Upper lobe of right lung (tissue), 1 donor: Measurements from ENCODE around the gene MPPED1. TPM values are rescaled to one million over a fixed set of nuclear protein-coding genes. Genes with fewer than 3 reads are reported as not detected.

Experiments used
- ATAC-seq: fragments of 200-7000 bp; cut with Tn5 transposase; one replicate; pipeline ENCODE4 v1.9.1; 2020; ENCODE audit warnings: mild to moderate bottlenecking, moderate library complexity
- DNase-seq: peaks from one replicate; pipeline ENCODE4 v3.0.0-alpha.2; 2020
- H3K27ac ChIP-seq: fragments of 200-600 bp; one replicate; pipeline ENCODE4 v1.8.0; 2022
- H3K27me3 ChIP-seq: fragments of 200-600 bp; one replicate; pipeline ENCODE4 v1.8.0; 2022; ENCODE audit warnings: mild to moderate bottlenecking
- H3K36me3 ChIP-seq: fragments of 200-600 bp; one replicate; pipeline ENCODE4 v1.8.0; 2022
- H3K4me1 ChIP-seq: fragments of 200-600 bp; one replicate; pipeline ENCODE4 v1.8.0; 2022
- H3K4me3 ChIP-seq: fragments of 200-600 bp; one replicate; pipeline ENCODE4 v1.8.0; 2022; ENCODE audit warnings: mild to moderate bottlenecking
- H3K9me3 ChIP-seq: fragments of 200-600 bp; one replicate; pipeline ENCODE4 v1.8.0; 2022
- intact Hi-C: fragments of 100-400 bp; cut with DNase I; formaldehyde crosslinking; loops from one replicate; pipeline ENCODE4 v1.11.0; 2022
- total RNA-seq: library from RNA; stranded (reverse); fragmentation: NEBNext Ultra II Directional; extraction: Animal tissue kit (Norgen Biotek cat#: 25700); gene quantifications from one replicate; pipeline ENCODE4 v1.2.1, GENCODE V29; 2021
- TF ChIP-seq, protein P1 (sequence below): fragments of 200-600 bp; IDR thresholded peaks from one replicate; pipeline ENCODE4 v1.8.0; 2022; ENCODE audit warnings: antibody characterized with exemption
- donor health status: DM: no; HTN: yes; CAD: no; lungs with severe emphysema.

Gene MPPED1
- total RNA-seq, 1 donor from 2014 or later, result not detected

GRCh38 chr22:43447380-43447779 lies 35.6 kb downstream of the MPPED1 start:
- TF ChIP-seq, protein P1, sequence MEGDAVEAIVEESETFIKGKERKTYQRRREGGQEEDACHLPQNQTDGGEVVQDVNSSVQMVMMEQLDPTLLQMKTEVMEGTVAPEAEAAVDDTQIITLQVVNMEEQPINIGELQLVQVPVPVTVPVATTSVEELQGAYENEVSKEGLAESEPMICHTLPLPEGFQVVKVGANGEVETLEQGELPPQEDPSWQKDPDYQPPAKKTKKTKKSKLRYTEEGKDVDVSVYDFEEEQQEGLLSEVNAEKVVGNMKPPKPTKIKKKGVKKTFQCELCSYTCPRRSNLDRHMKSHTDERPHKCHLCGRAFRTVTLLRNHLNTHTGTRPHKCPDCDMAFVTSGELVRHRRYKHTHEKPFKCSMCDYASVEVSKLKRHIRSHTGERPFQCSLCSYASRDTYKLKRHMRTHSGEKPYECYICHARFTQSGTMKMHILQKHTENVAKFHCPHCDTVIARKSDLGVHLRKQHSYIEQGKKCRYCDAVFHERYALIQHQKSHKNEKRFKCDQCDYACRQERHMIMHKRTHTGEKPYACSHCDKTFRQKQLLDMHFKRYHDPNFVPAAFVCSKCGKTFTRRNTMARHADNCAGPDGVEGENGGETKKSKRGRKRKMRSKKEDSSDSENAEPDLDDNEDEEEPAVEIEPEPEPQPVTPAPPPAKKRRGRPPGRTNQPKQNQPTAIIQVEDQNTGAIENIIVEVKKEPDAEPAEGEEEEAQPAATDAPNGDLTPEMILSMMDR, result no peak
- DNase-seq (peak; percentile 6), ATAC-seq (no peak)
- Histone ChIP-seq H3K9me3 (no peaks in the 10 kb centered on the region), H3K4me3 (no peak overlapping the region), H3K27me3 (peaks cover 7% of the 10 kb centered on the region), H3K27ac (no peak overlapping the region), H3K4me1 (no peaks in the 10 kb centered on the region), H3K36me3 (no peaks in the 10 kb centered on the region)
- intact Hi-C loops, result no loop called here

DNA sequence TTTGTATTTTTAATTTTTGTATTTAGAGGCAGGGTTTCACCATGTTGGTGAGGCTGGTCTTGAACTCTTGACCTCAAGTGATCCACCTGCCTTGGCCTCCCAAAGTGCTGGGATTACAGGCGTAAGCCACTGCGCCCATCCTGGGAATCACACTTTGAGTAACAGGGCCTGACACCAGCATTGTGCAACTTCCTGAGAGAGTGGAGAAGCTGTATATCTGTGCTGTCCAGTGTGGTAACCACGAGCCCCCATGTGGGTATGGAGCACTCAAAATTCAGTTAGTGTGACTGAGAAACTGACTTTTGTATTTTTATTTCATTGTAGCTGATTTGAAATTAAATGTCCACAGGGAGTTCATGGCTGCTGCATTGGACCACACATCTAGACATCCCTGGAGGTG lies 36.2 kb downstream of the MPPED1 start:
- ATAC-seq (no peak), DNase-seq (peak; percentile 15)
- Histone ChIP-seq H3K36me3 (no peaks in the 10 kb centered on the region), H3K9me3 (no peaks in the 10 kb centered on the region), H3K27ac (no peak overlapping the region), H3K27me3 (peaks cover 7% of the 10 kb centered on the region), H3K4me1 (no peaks in the 10 kb centered on the region), H3K4me3 (no peak overlapping the region)
- intact Hi-C loops, result no loop called here
- TF ChIP-seq, protein P1, result no peak

DNA sequence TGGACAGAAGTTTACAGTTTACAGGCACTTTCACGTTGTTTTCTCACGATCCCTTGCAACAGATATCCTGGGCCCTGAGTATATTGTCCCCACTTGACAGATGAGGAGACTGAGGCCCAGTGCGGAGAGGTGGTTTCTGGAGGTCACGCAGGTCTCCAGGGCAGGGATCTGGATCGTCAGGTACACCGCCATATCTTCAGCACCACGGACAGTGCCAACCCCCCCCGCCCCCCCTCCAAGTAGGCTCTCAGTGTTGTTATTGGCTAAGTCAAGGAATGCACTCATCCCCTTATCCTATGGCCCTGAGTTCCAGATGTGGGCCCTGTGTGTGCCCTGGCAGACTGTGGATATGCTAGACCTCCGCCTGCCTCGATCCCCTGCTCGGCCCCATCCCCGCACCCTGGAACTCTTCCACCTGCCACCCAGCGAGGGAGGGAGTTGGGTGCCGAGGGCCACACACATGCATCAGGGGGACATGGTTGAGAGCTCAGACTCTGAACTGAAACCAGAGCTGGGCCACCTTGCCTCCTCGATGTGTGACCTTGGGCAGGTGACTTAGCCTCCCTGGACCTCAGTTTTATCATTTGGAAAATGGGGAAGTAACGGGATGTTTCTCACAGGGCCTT lies 37.5 kb downstream of the MPPED1 start:
- no peak for ATAC-seq
- intact Hi-C loops, result no loop called here
- Histone ChIP-seq H3K27ac (no peak overlapping the region), H3K4me1 (no peaks in the 10 kb centered on the region), H3K9me3 (no peaks in the 10 kb centered on the region), H3K27me3 (peaks cover 7% of the 10 kb centered on the region), H3K4me3 (no peak overlapping the region), H3K36me3 (no peaks in the 10 kb centered on the region)
- TF ChIP-seq, protein P1, result no peak
- peak; percentile 29 for DNase-seq

GRCh38 chr22:43449831-43450225 lies 38.0 kb downstream of the MPPED1 start:
- ATAC-seq (no peak), DNase-seq (peak; percentile 21)
- Histone ChIP-seq H3K4me1 (no peaks in the 10 kb centered on the region), H3K9me3 (no peaks in the 10 kb centered on the region), H3K27me3 (peaks cover 7% of the 10 kb centered on the region), H3K27ac (no peak overlapping the region), H3K36me3 (no peaks in the 10 kb centered on the region), H3K4me3 (no peak overlapping the region)
- intact Hi-C loops, result no loop called here
- TF ChIP-seq, protein P1, result no peak

DNA sequence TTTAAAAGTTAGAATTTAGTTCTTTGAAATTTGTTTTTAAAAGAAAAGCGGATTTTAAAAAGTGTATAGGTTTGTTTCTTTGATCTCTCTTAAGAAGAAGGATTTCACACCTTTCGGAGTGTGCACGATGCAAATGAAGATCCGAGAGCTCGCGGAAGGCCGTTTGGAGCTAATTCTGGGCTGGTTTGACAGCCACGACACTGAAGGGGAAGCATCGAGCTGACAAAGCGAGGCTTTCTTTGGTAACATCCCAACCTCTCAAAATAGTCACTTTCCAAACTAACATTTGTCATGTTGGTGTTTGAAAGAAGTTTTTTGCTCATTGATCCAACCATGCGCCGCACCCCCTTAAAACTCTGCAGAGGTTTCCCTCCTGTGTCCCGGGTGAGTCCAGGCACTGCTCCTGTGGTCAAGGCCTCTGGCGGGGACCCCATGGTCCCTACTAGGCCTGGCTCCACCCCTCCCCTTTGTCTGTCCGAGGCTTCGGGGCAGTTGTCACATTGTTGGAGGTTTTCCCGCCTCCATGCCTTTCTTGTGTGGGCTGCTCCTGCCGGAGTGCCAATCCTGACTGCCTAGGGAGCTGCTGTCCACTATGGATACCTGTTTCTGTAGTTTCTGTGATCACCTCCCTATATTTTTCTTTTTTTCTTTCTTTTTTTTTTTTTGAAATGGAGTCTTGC lies 39.7 kb downstream of the MPPED1 start:
- Histone ChIP-seq H3K9me3 (no peaks in the 10 kb centered on the region), H3K4me1 (no peaks in the 10 kb centered on the region), H3K27me3 (peaks cover 7% of the 10 kb centered on the region), H3K36me3 (no peaks in the 10 kb centered on the region), H3K4me3 (no peak overlapping the region), H3K27ac (no peak overlapping the region)
- DNase-seq (peak; percentile 29), ATAC-seq (no peak)
- intact Hi-C loops, result no loop called here
- TF ChIP-seq, protein P1, result no peak
